22Rv1 (cell line): ENCODE data around the gene GARRE1.

Experiments used
- CTCF ChIP-seq: fragments of 450-650 bp; IDR thresholded peaks from 2 replicates; pipeline ENCODE4 v1.5.1; 2017; ENCODE audit warnings: mild to moderate bottlenecking
- ZFX ChIP-seq: fragments of 450-650 bp; IDR thresholded peaks from 2 replicates; pipeline ENCODE4 v1.6.1; 2017; ENCODE audit warnings: antibody characterized with exemption, borderline replicate concordance

- TF ChIP-seq CTCF (no peak), ZFX (no peak)
Measured at GRCh38 chr19:34209726-34210125, 44.6 kb upstream of the GARRE1 start.
